ENCODE results near the gene NMU. TPM values are rescaled to one million over a fixed set of nuclear protein-coding genes. Genes with fewer than 3 reads are reported as not detected.

Gene NMU
- total and polyA plus RNA-seq, 9 of the 15 experiments (the other 6 are each of a cell fraction or from before 2014, with no cell fraction given) = 73.8 to 846 (median 599) TPM

GRCh38 chr4:55592014-55592413 lies 44.1 kb downstream of the NMU start, which contains the start of gene PDCL2:
Gene PDCL2 (minus strand): TSS chr4:55592245. CDS start chr4:55592109, 136 bp downstream.
- peak in 1 of 4 experiments; percentile 14 for DNase-seq (ENCODE audit: extremely low read depth in 1 of 4, low spot score in 3 of 4)
- Histone ChIP-seq H3K4me1 (replicated peaks in 1 of 2; ENCODE audit: control insufficient read depth in 2 of 2, insufficient read depth in 2 of 2, low read length in 2 of 2) (peaks cover 0 to 5% of the 10 kb centered on the region in 2 experiments; a peak in 3 of 5 replicates), H3K4me3 (no peak within 1 kb of the TSS), H3K36me3 (ENCODE audit: control insufficient read depth, insufficient read depth, low read length) (peaks cover 22% of the 10 kb centered on the region; the same call in 1 of the 3 replicates), H3K9me1 (ENCODE audit: control insufficient read depth, insufficient read depth, low read length) (no peaks in the 10 kb centered on the region), H3K9me3 (replicated peaks; ENCODE audit: control insufficient read depth, insufficient read depth, low read depth, low read length) (no peaks in the 10 kb centered on the region), H3K9ac (ENCODE audit: insufficient read depth in 1 of 2, low read depth in 2 of 2, low read length in 2 of 2) (no peak within 1 kb of the TSS), H4K20me1 (replicated peaks; ENCODE audit: control insufficient read depth, insufficient read depth, low read length) (no peaks in the 10 kb centered on the region), H2AFZ (ENCODE audit: low read depth, low read length) (no peak within 1 kb of the TSS), H3K79me2 (ENCODE audit: control insufficient read depth, insufficient read depth, low read length) (no peaks in the 10 kb centered on the region), H3K27me3 (ENCODE audit: control insufficient read depth in 2 of 2, insufficient read depth in 2 of 2, low read length in 2 of 2) (no peaks in the 10 kb centered on the region), H3K4me2 (ENCODE audit: insufficient read depth, low read length) (no peak within 1 kb of the TSS), H3K27ac (ENCODE audit: extremely low read depth, low read depth, low read length) (no peak within 1 kb of the TSS)
- 93% methylated on average over 13 of the region's 24 CpGs for WGBS (ENCODE audit: insufficient coverage, low coverage, missing lambda C conversion rate)
- in situ Hi-C loops (cut with MboI) = no loop called here
- BruUV-seq (replicated peaks) = no TSS peak
- intact Hi-C loops (cut with micrococcal nuclease) = no loop called here
- POLR2A ChIA-PET = no interaction called here
- peak; percentile 52 for ATAC-seq
- CTCF ChIA-PET (ENCODE audit: low intra/inter-chr PET ratio) = no interaction called here
- no peak for FAIRE-seq
- no peak for TF ChIP-seq JUNB (CRISPR knock-in tag; conservative IDR thresholded peaks at IDR 0.05)
- TF ChIP-seq TRIM28 (IDR thresholded peaks at IDR 0.05) = no peak
- no peak for TF ChIP-seq SRSF9 (IDR thresholded peaks at IDR 0.05; ENCODE audit: borderline replicate concordance, low read depth, low read length)
- TF ChIP-seq NFIC (IDR thresholded peaks at IDR 0.05) = peak; percentile 52
- no peak for TF ChIP-seq CSDE1 (IDR thresholded peaks at IDR 0.05)
- TF ChIP-seq ZNF143 (CRISPR knock-in tag; IDR thresholded peaks at IDR 0.05) = peak; percentile 42; the same call in 1 of the 2 replicates
- no peak for TF ChIP-seq ZNF347 (CRISPR knock-in tag; IDR thresholded peaks at IDR 0.05; ENCODE audit: low read depth)
- TF ChIP-seq TBP (optimal IDR thresholded peaks at IDR 0.05; ENCODE audit: low read depth, low read length) = no peak
- no peak for TF ChIP-seq ZKSCAN3 (CRISPR knock-in tag; IDR thresholded peaks at IDR 0.05)
- no peak for TF ChIP-seq GATAD2A (IDR thresholded peaks at IDR 0.05)
- peak; percentile 82 for TF ChIP-seq FIP1L1 (IDR thresholded peaks at IDR 0.05; ENCODE audit: low read depth, low read length, poor library complexity, severe bottlenecking)
- no peak for TF ChIP-seq ELF4 (CRISPR knock-in tag; IDR thresholded peaks at IDR 0.05)
- TF ChIP-seq L3MBTL2 (IDR thresholded peaks at IDR 0.05) = no peak
- TF ChIP-seq SRSF7 (optimal IDR thresholded peaks at IDR 0.05; ENCODE audit: low read depth, low read length) = no peak
- TF ChIP-seq GMEB1 (CRISPR knock-in tag; IDR thresholded peaks at IDR 0.05) = no peak
- TF ChIP-seq BCL6 (CRISPR knock-in tag; IDR thresholded peaks at IDR 0.05) = no peak
- no peak for TF ChIP-seq ZNF217 (CRISPR knock-in tag; IDR thresholded peaks at IDR 0.05)
- TF ChIP-seq RFX1 (IDR thresholded peaks at IDR 0.05) = no peak; the same call in 1 of the 2 replicates
- TF ChIP-seq CREBBP (IDR thresholded peaks at IDR 0.05; ENCODE audit: low read depth, low read length) = no peak
- no peak for TF ChIP-seq ZNF324 (CRISPR knock-in tag; IDR thresholded peaks at IDR 0.05)
- TF ChIP-seq POLR2AphosphoS2 (IDR thresholded peaks at IDR 0.05; ENCODE audit: low read length) = no peak
- TF ChIP-seq DEAF1 (CRISPR knock-in tag; IDR thresholded peaks at IDR 0.05) = no peak
- TF ChIP-seq ZNF253 (CRISPR knock-in tag; conservative IDR thresholded peaks at IDR 0.05) = no peak
- no peak for TF ChIP-seq MAZ (CRISPR knock-in tag; conservative IDR thresholded peaks at IDR 0.05 in 1 of 2, IDR thresholded peaks at IDR 0.05 in 1 of 2)

Measured in K562 (cell line).